Measurements from ENCODE around the gene SETD6. TPM values are rescaled to one million over a fixed set of nuclear protein-coding genes. Genes with fewer than 3 reads are reported as not detected.

The SETD6 gene
- total RNA-seq, 2 experiments from 2014 or later, result 8.1 to 8.5 TPM

GRCh38 chr16:58503166-58503862 is 12.0 kb upstream of the SETD6 start:
- no peak for DNase-seq
- Mint-ChIP-seq H3K4me3 (no peak overlapping the region), H3K27ac (no peak overlapping the region), H3K4me1 (ENCODE audit: low read depth) (peaks cover 11% of the 10 kb centered on the region), H3K27me3 (ENCODE audit: low read depth) (no peaks in the 10 kb centered on the region), H3K36me3 (ENCODE audit: low read depth) (no peaks in the 10 kb centered on the region), H3K9me3 (no peaks in the 10 kb centered on the region)
- intact Hi-C loops (cut with micrococcal nuclease), result no loop called here
- CTCF ChIA-PET, result interaction anchor here (1.0 kb wide), 1 partner anchor 11 kb away, joined by 3 read pairs; no protein-coding TSS in a partner anchor

DNA sequence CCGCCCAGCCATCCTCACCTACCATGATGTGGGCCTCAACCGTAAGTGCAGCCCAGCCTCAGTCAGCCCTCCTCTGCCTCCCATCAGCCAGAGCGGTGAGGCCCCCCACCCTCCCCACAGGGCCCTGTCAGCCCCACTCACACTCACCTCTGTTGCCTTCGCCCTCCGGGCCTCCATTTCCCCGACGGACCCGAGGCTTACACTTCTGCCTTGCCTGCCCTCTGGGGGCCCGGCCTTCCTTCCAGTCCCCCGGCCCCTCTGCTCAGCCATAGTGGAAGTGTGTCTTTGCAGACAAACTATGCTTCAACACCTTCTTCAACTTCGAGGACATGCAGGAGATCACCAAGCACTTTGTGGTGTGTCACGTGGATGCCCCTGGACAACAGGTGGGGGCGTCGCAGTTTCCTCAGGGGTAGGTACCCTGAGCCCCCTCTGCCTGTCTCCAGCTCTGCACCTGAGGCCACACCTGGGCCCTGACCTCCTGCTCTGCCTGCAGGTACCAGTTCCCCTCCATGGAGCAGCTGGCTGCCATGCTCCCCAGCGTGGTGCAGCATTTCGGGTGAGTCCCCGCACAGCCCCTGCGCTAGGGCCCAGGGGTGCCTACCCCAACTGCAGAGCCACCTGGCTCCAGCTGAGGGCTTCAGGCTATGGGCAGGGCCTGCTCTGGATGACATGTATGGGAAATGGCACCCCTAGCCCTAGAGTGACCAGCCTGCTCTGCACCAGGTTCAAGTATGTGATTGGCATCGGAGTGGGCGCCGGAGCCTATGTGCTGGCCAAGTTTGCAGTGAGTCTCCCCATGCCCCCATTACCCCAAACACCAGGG is 11.2 kb upstream of the SETD6 start:
- H3K4me3 Mint-ChIP-seq, result no peak overlapping the region
- intact Hi-C loops (cut with micrococcal nuclease), result no loop called here
- no peak overlapping the region for H3K27ac Mint-ChIP-seq
- no peaks in the 10 kb centered on the region for H3K27me3 Mint-ChIP-seq (ENCODE audit: low read depth)
- no peak for DNase-seq
- no peaks in the 10 kb centered on the region for H3K9me3 Mint-ChIP-seq
- CTCF ChIA-PET, result no interaction called here
- H3K4me1 Mint-ChIP-seq (ENCODE audit: low read depth), result peaks cover 11% of the 10 kb centered on the region
- no peaks in the 10 kb centered on the region for H3K36me3 Mint-ChIP-seq (ENCODE audit: low read depth)

DNA sequence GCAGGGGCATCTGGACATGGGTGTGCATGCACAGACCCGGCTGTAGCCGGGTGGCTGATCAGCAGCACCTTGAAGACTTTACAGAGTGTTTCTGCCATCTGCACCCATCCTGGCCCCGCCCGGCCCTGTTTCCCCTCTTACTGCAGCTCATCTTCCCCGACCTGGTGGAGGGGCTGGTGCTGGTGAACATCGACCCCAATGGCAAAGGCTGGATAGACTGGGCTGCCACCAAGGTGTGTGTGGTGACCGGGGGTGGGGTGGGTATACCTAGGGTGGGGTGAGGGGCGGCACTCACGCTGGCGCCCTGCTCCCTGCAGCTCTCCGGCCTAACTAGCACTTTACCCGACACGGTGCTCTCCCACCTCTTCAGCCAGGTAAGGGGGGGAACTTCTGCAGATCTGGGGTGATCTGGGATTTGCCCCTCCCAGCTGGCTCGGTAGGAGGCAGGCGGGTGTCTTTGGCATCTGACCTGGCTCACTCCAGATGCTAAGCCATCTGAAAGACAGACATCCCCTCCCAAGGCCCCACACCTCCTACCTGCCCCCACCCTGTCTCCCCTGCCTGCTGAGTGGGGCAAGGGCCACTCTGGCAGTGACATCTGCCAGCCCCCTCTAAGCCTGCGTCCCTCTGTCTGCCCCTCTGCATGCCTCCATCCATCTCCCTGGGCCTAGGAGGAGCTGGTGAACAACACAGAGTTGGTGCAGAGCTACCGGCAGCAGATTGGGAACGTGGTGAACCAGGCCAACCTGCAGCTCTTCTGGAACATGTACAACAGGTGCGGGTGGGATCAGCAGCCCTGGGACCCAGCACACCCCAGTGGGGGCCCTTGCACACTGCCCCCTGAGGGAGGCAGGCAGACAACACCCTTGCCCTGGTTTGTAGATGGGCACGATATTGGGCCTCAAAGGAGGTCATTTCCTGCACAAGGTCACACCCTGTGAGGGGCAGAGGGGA is 8.8 kb upstream of the SETD6 start:
- Mint-ChIP-seq H3K9me3 (no peaks in the 10 kb centered on the region), H3K27ac (no peak overlapping the region), H3K36me3 (ENCODE audit: low read depth) (no peaks in the 10 kb centered on the region), H3K4me3 (no peak overlapping the region), H3K4me1 (ENCODE audit: low read depth) (peaks cover 2% of the 10 kb centered on the region), H3K27me3 (ENCODE audit: low read depth) (no peaks in the 10 kb centered on the region)
- no peak for DNase-seq
- intact Hi-C loops (cut with micrococcal nuclease), result no loop called here
- CTCF ChIA-PET, result interaction anchor here (0.6 to 1.5 kb wide), 3 partner anchors 12 to 249 kb away, joined by 3 to 4 read pairs (median 3); no protein-coding TSS in a partner anchor

DNA sequence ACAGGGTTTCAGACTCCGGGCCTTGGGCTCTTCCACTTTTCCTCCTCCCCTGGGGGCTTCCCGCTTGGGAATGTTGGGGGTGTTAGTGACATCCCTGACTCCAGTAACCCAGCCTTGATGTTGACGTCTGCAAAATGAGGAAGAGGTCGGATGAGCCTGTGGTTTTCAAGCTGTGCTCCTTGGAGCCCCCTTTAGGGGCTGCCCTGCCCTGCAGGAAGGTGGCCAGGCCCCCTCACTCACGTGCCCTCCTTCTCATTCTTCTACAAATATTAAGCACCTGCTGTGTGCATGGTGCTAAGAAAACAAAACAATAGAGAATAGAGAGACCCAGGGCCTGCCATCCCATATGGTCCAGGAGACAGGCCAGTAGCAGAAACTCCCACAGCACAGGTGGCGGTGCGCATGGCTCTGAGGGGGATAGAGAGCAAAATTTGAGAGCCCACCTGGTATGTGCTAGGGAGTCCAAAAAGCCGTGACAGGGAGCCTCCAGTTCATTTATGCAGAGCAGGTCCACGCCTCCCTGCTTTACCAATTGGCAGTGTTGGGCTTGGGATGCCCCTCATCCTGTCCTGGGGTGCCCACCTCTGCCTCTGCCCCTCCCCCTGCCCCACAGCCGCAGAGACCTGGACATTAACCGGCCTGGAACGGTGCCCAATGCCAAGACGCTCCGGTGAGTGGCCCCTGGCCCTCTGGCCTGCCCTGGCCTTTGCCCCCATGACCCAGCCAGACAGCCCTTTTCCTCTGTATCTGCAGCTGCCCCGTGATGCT is 7.9 kb upstream of the SETD6 start:
- H3K4me1 Mint-ChIP-seq (ENCODE audit: low read depth), result peaks cover 2% of the 10 kb centered on the region
- no peaks in the 10 kb centered on the region for H3K27me3 Mint-ChIP-seq (ENCODE audit: low read depth)
- intact Hi-C loops (cut with micrococcal nuclease), result no loop called here

GRCh38 chr16:58507963-58508670 is 7.2 kb upstream of the SETD6 start:
- H3K27me3 Mint-ChIP-seq (ENCODE audit: low read depth), result no peaks in the 10 kb centered on the region
- CTCF ChIA-PET, result interaction anchor here (1.0 kb wide), 1 partner anchor 248 kb away, joined by 5 read pairs; no protein-coding TSS in a partner anchor
- intact Hi-C loops (cut with micrococcal nuclease), result no loop called here
- H3K4me3 Mint-ChIP-seq, result no peak overlapping the region
- no peak overlapping the region for H3K27ac Mint-ChIP-seq
- no peak for DNase-seq
- H3K9me3 Mint-ChIP-seq, result no peaks in the 10 kb centered on the region
- H3K36me3 Mint-ChIP-seq (ENCODE audit: low read depth), result peaks cover 2% of the 10 kb centered on the region
- H3K4me1 Mint-ChIP-seq (ENCODE audit: low read depth), result peaks cover 2% of the 10 kb centered on the region

More for the DNA sequence above, 7.9 kb upstream of the SETD6 start:
- Mint-ChIP-seq H3K4me3 (no peak overlapping the region), H3K27ac (no peak overlapping the region), H3K9me3 (no peaks in the 10 kb centered on the region), H3K36me3 (ENCODE audit: low read depth) (peaks cover 2% of the 10 kb centered on the region)
- CTCF ChIA-PET, result interaction anchor here (1.0 kb wide), 1 partner anchor 11 kb away, joined by 3 read pairs; no protein-coding TSS in a partner anchor
- DNase-seq, result no peak

GRCh38 chr16:58508671-58509251 is 6.6 kb upstream of the SETD6 start:
- Mint-ChIP-seq H3K4me1 (ENCODE audit: low read depth) (peaks cover 2% of the 10 kb centered on the region), H3K9me3 (no peaks in the 10 kb centered on the region), H3K27me3 (ENCODE audit: low read depth) (no peaks in the 10 kb centered on the region), H3K4me3 (no peak overlapping the region), H3K36me3 (ENCODE audit: low read depth) (peaks cover 2% of the 10 kb centered on the region), H3K27ac (no peak overlapping the region)
- DNase-seq, result no peak
- CTCF ChIA-PET, result interaction anchor here (1.0 kb wide), 1 partner anchor 247 kb away, joined by 5 read pairs; no protein-coding TSS in a partner anchor
- intact Hi-C loops (cut with micrococcal nuclease), result no loop called here

DNA sequence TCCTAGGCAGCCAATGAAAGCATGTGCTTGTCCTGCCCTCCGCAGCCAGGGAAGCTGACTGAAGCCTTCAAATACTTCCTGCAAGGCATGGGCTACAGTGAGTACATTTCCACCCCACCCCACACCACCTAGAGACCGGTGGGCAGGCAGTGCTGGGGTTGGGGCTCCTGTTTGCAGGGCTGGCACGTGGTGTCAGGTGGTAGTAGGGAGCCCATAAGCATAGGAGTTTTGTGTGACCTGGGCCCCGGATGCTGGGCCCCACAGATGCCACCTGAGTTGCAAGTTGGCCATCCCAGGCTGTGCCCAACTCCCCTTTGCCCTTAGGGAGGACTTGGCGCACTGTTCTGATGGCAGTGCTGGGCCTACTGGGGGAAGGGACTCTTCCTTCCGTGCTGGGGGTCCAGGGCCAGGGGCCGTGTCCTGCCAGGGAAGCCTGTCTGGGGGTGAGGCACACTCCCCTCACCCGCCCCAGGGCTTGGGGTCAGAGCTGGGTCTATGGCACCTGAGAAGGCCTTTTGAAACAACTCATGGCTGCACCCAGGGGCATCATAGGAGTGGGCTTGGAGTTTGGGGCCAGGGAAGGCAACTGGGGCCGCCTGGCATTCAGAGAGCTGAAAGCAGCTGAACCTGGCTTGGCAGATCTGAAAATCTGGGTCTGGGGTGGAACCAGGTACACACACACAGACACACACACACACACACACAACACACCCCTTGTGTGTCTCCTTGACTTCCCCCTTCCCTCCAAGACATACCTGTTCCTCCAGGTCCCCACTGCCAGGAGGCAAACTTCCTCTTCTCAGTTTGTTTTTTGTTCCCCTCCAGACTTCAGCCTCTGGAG is 5.8 kb upstream of the SETD6 start:
- H3K27me3 Mint-ChIP-seq (ENCODE audit: low read depth), result no peaks in the 10 kb centered on the region
- peaks cover 2% of the 10 kb centered on the region for H3K36me3 Mint-ChIP-seq (ENCODE audit: low read depth)
- no peak overlapping the region for H3K27ac Mint-ChIP-seq
- no peak overlapping the region for H3K4me3 Mint-ChIP-seq
- peaks cover 8% of the 10 kb centered on the region for H3K4me1 Mint-ChIP-seq (ENCODE audit: low read depth)
- intact Hi-C loops (cut with micrococcal nuclease), result loop anchor here (5.0 kb wide), 1 partner anchor 173 kb away; the partner anchor contains the start of gene SLC38A7
- no peaks in the 10 kb centered on the region for H3K9me3 Mint-ChIP-seq
- no peak for DNase-seq
- CTCF ChIA-PET, result interaction anchor here (0.7 to 5.8 kb wide), 2 partner anchors 14 to 247 kb away, joined by 3 to 49 read pairs; no protein-coding TSS in a partner anchor

- Mint-ChIP-seq H3K36me3 (ENCODE audit: low read depth) (peaks cover 2% of the 10 kb centered on the region), H3K9me3 (no peaks in the 10 kb centered on the region), H3K27me3 (ENCODE audit: low read depth) (no peaks in the 10 kb centered on the region), H3K4me1 (ENCODE audit: low read depth) (peaks cover 13% of the 10 kb centered on the region), H3K4me3 (no peak overlapping the region), H3K27ac (no peak overlapping the region)
- intact Hi-C loops (cut with micrococcal nuclease), result loop anchor here (5.0 kb wide), 1 partner anchor 172 kb away; the partner anchor contains the start of gene SLC38A7
- CTCF ChIA-PET, result interaction anchor here (0.5 to 5.8 kb wide), 5 partner anchors 11 to 246 kb away, joined by 3 to 49 read pairs (median 3); no protein-coding TSS in a partner anchor
- DNase-seq, result no peak
Measured at GRCh38 chr16:58510097-58510775, 5.1 kb upstream of the SETD6 start.

- intact Hi-C loops (cut with micrococcal nuclease), result loop anchor here (5.0 kb wide), 1 partner anchor 171 kb away; the partner anchor contains the start of gene SLC38A7
- Mint-ChIP-seq H3K27me3 (ENCODE audit: low read depth) (no peaks in the 10 kb centered on the region), H3K9me3 (no peaks in the 10 kb centered on the region), H3K27ac (no peak overlapping the region), H3K4me1 (ENCODE audit: low read depth) (peaks cover 13% of the 10 kb centered on the region), H3K4me3 (no peak overlapping the region), H3K36me3 (ENCODE audit: low read depth) (peaks cover 2% of the 10 kb centered on the region)
- no peak for DNase-seq
- CTCF ChIA-PET, result interaction anchor here (0.5 to 5.8 kb wide), 7 partner anchors 10 to 245 kb away, joined by 3 to 49 read pairs (median 3); no protein-coding TSS in a partner anchor
Measured at GRCh38 chr16:58510776-58511628, 4.3 kb upstream of the SETD6 start.
